Activated CD4-positive, alpha-beta memory T cell treated with anti-CD3 and anti-CD28 coated beads, Interleukin-2, amount 10 ng/mL, durations not matched to agents 7 days and 5 days (primary cell): Measurements from ENCODE around the gene SLC25A43. TPM values are rescaled to one million over a fixed set of nuclear protein-coding genes. Genes with fewer than 3 reads are reported as not detected.
A peak's percentile ranks its signal among the peaks of the same experiment; 100 is the strongest.

Source experiments
- CTCF ChIA-PET: fragments of 350-600 bp; sonication (Branson Sonifier 250); formaldehyde crosslinking; loops from one replicate; lab custom pipeline; 2021; ENCODE audit warnings: antibody characterized with exemption, inconsistent platforms; lab: Charles Lee
- POLR2A ChIA-PET: fragments of 350-600 bp; sonication (Branson Sonifier 250); formaldehyde crosslinking; loops from one replicate; lab custom pipeline; 2021; ENCODE audit warnings: antibody characterized with exemption; lab: Charles Lee
- DNase-seq: peaks from one replicate; pipeline ENCODE4 v3.0.0-alpha.2; 2020
- H3K27ac Mint-ChIP-seq: one replicate; pipeline ENCODE4 v1.8.0; 2021; ENCODE audit warnings: mild to moderate bottlenecking, mixed read lengths
- H3K27me3 Mint-ChIP-seq: one replicate; pipeline ENCODE4 v1.8.0; 2021; ENCODE audit warnings: mixed read lengths
- H3K36me3 Mint-ChIP-seq: one replicate; pipeline ENCODE4 v1.8.0; 2021; ENCODE audit warnings: low read depth, mixed read lengths
- H3K4me1 Mint-ChIP-seq: one replicate; pipeline ENCODE4 v1.8.0; 2021; ENCODE audit warnings: mixed read lengths
- H3K4me3 Mint-ChIP-seq: one replicate; pipeline ENCODE4 v1.8.0; 2021; ENCODE audit warnings: mild to moderate bottlenecking, mixed read lengths
- H3K9me3 Mint-ChIP-seq: one replicate; pipeline ENCODE4 v1.8.0; 2021; ENCODE audit warnings: mixed read lengths
- total RNA-seq, 2 experiments: library from RNA; stranded (reverse); gene quantifications; one replicate each; pipeline ENCODE4 v1.2.3, GENCODE V29; 2021

SLC25A43 gene
- total RNA-seq, 2 experiments from 2014 or later = 5.2 to 5.9 TPM

DNA sequence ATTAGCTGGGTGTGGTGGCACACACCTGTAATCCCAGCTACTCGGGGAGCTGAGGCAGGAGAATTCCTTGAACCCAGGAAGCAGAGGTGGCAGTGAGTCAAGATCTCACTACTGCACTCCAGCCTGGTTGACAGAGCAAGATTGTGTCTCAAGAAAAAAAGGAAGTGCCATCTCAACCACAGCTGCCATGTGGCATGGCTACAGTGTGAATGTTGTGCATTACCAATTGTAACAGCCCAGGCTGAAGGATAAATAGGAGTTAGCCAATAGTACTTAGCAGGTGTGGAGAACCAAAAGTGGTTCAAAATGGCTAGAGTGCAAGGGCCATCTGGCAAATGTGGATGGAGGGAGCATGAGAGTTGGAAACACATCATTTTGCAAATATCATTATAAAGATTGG, 98.0 kb downstream of the SLC25A43 start:
- H3K27me3 Mint-ChIP-seq = no peaks in the 10 kb centered on the region
- CTCF ChIA-PET = interaction anchor here (1.7 kb wide), 1 partner anchor 15 kb away, joined by 7 read pairs; no protein-coding TSS in a partner anchor
- POLR2A ChIA-PET = no interaction called here

DNA sequence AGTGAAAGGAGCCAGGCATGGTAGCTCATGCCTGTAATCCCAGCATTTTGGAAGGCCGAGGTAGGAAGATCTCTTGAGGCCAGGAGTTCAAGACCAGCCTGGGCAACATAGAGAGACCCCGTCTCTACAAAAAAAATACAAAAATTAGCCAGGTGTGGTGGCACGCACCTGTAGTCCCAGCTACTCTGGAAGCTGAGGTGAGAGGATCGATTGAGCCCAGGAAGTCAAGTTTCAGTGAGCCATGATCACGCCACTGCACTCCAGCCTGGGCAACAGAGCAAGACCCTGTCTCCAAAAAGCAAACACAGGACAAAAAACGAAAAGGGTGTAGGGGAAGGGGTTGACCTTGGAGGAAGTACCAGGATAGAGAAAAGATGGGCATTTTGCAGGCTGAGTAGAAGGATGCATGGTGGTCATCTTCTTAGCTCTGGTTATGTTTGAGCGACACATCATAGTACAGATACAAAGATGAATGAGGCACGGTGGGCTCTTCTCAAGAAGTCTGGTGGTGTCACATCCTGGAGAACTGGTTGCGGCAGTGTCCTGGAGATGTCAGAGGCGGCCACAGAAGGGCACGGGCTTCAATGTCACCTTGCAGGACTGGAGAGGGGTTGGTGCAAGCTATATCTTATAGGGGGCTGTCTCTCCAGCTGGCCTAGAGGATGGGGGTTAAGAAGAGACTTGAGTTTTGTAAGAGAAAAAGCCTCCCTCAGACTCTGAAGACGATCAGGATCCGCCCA, 101.1 kb downstream of the SLC25A43 start:
- Mint-ChIP-seq H3K36me3 (no peaks in the 10 kb centered on the region), H3K9me3 (no peaks in the 10 kb centered on the region), H3K27ac (no peak overlapping the region), H3K4me1 (peaks cover 29% of the 10 kb centered on the region), H3K27me3 (no peaks in the 10 kb centered on the region), H3K4me3 (no peak overlapping the region)
- CTCF ChIA-PET = interaction anchor here (1.2 kb wide), 1 partner anchor 12 kb away, joined by 3 read pairs; no protein-coding TSS in a partner anchor
- POLR2A ChIA-PET = no interaction called here
- no peak for DNase-seq

More for the DNA sequence above, 98.0 kb downstream of the SLC25A43 start:
- Mint-ChIP-seq H3K9me3 (no peaks in the 10 kb centered on the region), H3K4me1 (peaks cover 20% of the 10 kb centered on the region), H3K36me3 (no peaks in the 10 kb centered on the region), H3K27ac (no peak overlapping the region), H3K4me3 (no peak overlapping the region)
- DNase-seq = no peak

DNA sequence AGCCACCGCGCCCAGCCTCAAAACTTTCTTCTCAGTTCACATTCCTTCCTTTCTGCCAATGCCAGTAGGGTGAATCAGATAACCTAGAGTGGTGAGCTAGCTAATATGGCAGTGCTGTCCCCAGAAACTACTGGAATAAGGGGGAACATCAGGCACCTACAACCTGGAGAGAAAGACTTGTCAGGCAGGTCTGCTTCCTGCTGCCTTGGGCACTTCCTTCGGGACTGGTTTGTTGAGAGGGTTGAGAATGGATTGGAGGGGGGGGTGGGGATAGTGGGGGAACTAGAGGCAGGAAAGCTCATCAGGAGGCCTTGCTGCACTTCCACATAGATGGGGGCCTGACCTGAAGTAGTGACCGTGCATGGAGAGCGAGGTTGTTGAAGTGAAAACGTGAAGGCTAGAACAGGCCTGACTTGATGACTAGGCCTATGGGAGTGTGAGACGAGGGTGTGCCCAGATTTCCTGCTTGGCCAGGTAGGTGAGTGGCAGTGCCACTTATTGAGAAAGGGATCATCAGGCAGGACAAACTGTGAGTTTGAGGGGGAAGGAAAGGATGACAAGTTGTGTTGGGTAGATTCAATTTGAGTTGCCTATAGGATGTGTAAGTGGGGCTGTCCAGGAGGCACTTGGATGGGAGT, 102.5 kb downstream of the SLC25A43 start:
- no peaks in the 10 kb centered on the region for H3K27me3 Mint-ChIP-seq
- H3K27ac Mint-ChIP-seq = no peak overlapping the region
- peaks cover 21% of the 10 kb centered on the region for H3K4me1 Mint-ChIP-seq
- POLR2A ChIA-PET = no interaction called here
- H3K9me3 Mint-ChIP-seq = no peaks in the 10 kb centered on the region
- H3K4me3 Mint-ChIP-seq = no peak overlapping the region
- CTCF ChIA-PET = no interaction called here
- no peak for DNase-seq
- H3K36me3 Mint-ChIP-seq = no peaks in the 10 kb centered on the region

DNA sequence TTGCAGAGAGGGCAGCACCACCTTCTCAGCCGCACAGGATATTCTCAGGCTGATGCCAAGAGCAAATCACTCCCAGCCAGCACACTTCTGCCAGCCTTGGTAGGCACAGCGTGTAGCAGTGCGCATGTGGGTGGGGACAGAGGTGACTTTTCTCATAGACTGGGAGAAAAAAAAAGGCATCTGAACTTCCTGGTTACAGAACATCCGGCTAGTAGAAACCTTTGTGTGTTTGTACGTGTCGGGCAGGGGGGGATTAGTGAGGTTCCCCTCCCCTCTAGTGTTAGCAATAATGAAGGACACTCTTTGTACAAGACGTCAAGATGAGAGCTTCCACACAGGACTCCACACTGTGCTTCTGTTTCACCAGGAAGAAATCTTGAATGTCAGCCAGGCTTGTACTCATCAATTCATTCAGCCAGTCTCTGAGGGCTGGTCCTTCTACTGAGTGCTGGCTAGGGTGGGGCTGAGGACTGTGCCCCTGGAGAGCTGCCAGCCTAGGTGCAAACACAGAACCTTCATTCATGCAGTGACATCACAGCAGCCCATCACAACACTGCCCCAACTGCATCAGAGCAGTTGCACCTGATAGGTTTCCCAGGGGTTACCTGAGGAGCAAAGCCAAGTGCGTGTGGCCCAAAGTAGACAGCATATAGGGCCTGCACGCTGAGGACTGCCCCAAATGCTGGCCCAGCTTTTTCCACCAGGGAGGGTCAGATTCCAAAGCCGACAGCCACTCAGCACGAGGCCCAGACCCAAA, 103.8 kb downstream of the SLC25A43 start:
- DNase-seq = peak; percentile 20
- CTCF ChIA-PET = interaction anchor here (0.6 kb wide), 1 partner anchor 20 kb away, joined by 4 read pairs; no protein-coding TSS in a partner anchor
- Mint-ChIP-seq H3K27me3 (no peaks in the 10 kb centered on the region), H3K27ac (no peak overlapping the region), H3K36me3 (no peaks in the 10 kb centered on the region), H3K9me3 (no peaks in the 10 kb centered on the region), H3K4me1 (peaks cover 15% of the 10 kb centered on the region), H3K4me3 (no peak overlapping the region)
- POLR2A ChIA-PET = interaction anchor here (1.2 kb wide), 1 partner anchor 14 kb away, joined by 5 read pairs; no protein-coding TSS in a partner anchor

DNA sequence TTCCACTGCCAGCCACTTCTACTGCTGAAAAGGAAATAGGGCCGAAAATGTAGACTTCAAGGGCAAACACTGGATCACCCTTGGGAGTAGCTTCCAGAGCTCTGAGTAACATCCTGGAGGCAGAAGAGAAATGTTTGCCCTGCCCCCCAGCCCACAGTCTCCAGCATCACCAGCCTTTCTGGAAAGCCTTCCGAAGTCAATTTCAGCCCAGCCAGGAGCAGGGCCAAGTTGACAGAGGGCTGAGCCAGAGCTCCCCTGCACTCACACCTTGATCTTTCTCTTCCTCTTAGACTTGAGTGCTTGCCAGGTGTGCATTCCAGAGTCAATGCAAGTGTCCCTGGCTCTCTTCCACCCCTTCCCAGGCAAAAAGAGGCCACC, 104.3 kb downstream of the SLC25A43 start:
- Mint-ChIP-seq H3K36me3 (no peaks in the 10 kb centered on the region), H3K27me3 (no peaks in the 10 kb centered on the region), H3K4me1 (peaks cover 15% of the 10 kb centered on the region), H3K27ac (no peak overlapping the region), H3K9me3 (no peaks in the 10 kb centered on the region), H3K4me3 (no peak overlapping the region)
- POLR2A ChIA-PET = interaction anchor here (1.2 kb wide), 1 partner anchor 15 kb away, joined by 5 read pairs; no protein-coding TSS in a partner anchor
- CTCF ChIA-PET = interaction anchor here (0.6 to 0.9 kb wide), 2 partner anchors 9 to 21 kb away, joined by 3 to 4 read pairs; no protein-coding TSS in a partner anchor
- DNase-seq = no peak

Other genes starting within 250 kb of the SLC25A43 start
- gene PGRMC1, start 163.1 kb upstream of the SLC25A43 start, total RNA-seq = 10 to 100 TPM; 30.5 to 30.9 TPM
- 100 to 1,000 TPM; 403 TPM for gene SLC25A5, start 69.1 kb downstream of the SLC25A43 start, total RNA-seq
- gene STEEP1, start 166.1 kb downstream of the SLC25A43 start, total RNA-seq = 10 to 100 TPM; 17.7 to 17.9 TPM
- gene UBE2A, start 175.2 kb downstream of the SLC25A43 start, total RNA-seq = 10 to 100 TPM; 76.2 to 79.6 TPM
- gene NKRF, start 207.1 kb downstream of the SLC25A43 start, total RNA-seq = 10 to 100 TPM; 13.8 to 14.7 TPM